NCI-H1436 (cell line): ENCODE measurements around the gene QRFP.

ENCODE experiments used
- DNase-seq: peaks from one replicate; lab custom pipeline; 2025; lab: John Stamatoyannopoulos, UW

The QRFP gene

GRCh38 chr9:130872093-130872492 lies 24.5 kb downstream of the QRFP start:
- no peak for DNase-seq

DNA sequence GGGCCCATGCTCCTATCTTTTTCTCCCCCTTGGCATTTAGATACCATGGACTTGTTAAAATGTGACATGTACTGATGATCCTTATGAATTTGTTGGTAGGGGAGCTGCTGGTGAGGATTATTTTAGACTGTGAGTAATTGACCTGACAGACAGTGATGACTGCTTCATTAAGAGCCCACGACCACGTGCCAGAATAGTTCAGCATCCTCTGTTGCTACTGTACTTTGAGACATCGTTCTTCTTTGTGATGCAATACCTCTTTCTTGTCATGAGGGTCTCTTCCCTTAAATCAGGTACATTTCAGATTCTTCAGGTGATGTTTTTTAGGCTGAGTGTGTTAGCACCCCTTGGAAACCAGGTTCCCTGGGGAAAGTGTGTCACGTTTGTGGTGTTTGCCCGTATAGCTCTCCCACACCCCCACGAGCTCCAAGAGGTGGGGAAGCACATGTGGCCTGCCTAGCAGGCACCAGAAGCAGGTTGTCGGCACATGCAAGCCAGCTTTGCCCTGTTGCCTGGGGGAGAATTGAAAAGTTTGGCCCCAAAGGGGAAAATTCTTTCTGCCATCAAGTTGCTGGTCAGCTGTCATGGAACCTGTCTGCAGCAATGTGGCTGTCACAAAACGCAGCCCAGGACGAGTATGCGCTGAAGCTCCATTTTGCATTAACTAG lies 25.1 kb downstream of the QRFP start:
- no peak for DNase-seq

DNA sequence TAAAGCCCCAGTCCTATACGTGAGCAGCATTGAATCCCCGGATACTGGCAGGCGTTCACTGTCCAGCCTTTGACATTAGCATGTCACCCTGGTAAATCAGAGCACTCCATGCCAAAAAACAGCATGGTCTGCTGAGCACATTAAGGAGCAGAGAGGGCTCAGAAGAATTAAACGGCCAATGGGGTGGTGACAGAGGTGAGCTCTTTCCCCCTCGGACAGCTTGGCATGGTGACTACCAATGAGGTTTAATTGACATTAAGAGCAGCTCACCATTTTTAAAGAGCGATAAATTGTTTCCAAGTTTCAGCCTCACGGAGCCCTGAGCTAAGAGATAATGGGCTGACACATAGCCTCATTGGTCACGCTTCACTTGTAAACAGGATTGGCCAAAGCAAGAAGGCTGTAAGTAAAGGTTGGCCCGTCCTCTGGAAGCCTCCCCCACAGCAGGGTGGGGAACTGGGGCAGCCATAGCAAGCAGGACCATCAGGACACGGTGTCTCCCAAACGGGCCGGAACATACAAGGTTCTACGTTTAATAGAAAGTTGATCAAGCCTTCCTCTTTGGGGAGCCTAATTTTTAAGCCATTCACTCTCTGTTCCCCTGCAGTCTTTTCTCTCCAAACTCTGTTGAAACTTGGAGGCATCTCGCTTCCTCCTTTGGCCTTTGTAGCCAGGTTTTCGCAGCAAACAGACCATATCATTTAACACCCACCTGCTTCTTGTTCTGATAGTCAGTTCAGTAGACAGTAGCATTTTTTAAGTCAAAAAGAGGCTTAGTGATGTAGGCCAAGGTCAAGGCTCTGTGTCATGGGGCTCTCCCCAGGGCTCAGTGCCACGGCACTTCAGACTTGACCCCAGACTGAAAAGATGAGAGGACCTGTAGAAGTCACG lies 25.9 kb downstream of the QRFP start:
- no peak for DNase-seq

- DNase-seq, result no peak
Measured at GRCh38 chr9:130869250-130869649, 27.4 kb downstream of the QRFP start.

GRCh38 chr9:130868230-130868629 lies 28.4 kb downstream of the QRFP start:
- no peak for DNase-seq

DNA sequence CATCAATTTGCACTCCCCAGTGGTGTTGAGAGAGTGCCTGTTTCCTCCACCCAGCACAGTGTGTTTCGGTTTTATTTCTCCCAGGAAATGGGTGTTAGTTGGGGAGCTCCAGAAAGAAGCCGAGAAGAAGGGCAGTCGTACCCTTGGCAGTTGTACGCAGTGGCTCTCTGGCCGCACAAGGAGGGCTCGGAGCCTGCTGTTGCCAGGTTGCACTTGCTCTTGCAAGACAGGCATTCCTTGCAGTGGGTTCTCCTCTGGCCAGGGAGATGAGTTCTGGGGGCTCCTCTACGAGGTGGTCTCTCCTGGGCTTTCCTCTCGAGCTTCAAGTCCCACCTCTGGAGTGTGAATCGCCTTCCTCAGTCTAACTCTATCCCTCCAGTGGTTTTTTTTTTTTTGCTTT lies 29.1 kb downstream of the QRFP start:
- DNase-seq, result no peak

GRCh38 chr9:130866474-130866965 lies 30.1 kb downstream of the QRFP start:
- DNase-seq, result peak; percentile 61

DNA sequence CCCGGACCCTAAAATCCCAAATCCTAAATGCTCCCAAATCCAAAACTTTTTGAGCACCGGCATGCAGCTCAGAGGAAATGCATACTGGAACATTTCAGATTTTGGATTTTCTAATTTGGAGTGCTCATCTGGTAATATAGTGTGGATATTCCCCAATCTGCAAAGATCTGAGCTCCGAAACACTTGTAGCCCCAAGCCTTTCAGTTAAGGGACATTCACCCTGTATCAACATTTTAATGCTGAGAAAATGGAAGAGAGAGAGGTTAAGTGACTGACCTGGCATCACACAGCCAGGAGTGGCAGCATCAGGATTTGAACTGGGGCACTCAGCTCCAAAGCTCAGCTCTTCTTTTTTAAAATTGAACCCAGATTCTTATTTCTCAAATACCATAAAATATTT lies 30.7 kb downstream of the QRFP start:
- no peak for DNase-seq

GRCh38 chr9:130864541-130864940 lies 32.1 kb downstream of the QRFP start:
- DNase-seq, result no peak

DNA sequence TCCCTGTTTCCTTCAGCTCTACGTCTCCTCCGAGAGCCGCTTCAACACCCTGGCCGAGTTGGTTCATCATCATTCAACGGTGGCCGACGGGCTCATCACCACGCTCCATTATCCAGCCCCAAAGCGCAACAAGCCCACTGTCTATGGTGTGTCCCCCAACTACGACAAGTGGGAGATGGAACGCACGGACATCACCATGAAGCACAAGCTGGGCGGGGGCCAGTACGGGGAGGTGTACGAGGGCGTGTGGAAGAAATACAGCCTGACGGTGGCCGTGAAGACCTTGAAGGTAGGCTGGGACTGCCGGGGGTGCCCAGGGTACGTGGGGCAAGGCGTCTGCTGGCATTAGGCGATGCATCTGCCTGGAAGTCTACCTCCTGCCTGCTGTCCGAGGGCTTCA lies 33.9 kb downstream of the QRFP start:
- DNase-seq, result no peak

GRCh38 chr9:130862217-130862616 lies 34.4 kb downstream of the QRFP start:
- DNase-seq, result no peak

GRCh38 chr9:130861372-130862180 lies 35.0 kb downstream of the QRFP start:
- no peak for DNase-seq

DNA sequence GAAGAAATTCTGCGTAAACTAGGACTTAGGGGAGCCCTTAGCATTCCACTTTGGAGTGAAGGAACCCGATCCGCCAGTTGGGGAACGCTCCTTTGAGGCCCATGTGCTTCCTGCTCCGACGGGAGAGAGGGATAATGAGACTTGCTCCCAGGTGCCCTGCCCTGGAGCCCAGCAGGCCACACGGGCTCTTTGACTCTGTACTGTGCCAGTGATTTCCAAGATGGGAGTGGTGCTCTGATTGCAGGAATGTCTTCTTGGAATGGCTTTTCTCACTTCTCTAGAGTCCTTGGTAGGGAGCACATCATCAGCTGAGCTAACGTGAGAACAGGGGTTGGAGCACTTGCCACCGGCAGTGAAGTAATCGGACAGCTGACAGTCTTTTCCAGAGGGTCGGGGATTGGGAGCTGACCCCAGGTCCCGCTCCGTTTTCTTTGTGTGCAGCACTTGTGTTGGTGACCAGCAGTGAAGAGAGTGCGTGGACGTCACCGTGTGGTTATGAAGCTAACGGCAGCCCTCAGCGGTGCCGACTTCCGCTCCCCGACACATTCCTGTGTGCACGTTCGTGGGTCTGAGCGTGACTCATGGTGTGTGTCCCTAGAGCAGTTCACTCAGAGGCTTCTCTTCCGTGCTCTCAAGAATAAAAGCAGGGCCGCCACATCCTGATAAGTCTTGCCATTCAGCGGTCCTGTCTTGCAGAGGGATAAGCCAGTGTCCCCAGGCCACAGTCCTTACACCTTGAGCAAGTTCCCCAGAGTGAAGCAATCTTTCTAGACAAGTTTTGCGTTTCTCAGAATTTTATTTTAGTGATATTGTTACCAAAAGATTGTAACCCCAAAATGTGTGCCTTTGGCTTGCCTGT lies 35.9 kb downstream of the QRFP start:
- DNase-seq, result no peak

DNA sequence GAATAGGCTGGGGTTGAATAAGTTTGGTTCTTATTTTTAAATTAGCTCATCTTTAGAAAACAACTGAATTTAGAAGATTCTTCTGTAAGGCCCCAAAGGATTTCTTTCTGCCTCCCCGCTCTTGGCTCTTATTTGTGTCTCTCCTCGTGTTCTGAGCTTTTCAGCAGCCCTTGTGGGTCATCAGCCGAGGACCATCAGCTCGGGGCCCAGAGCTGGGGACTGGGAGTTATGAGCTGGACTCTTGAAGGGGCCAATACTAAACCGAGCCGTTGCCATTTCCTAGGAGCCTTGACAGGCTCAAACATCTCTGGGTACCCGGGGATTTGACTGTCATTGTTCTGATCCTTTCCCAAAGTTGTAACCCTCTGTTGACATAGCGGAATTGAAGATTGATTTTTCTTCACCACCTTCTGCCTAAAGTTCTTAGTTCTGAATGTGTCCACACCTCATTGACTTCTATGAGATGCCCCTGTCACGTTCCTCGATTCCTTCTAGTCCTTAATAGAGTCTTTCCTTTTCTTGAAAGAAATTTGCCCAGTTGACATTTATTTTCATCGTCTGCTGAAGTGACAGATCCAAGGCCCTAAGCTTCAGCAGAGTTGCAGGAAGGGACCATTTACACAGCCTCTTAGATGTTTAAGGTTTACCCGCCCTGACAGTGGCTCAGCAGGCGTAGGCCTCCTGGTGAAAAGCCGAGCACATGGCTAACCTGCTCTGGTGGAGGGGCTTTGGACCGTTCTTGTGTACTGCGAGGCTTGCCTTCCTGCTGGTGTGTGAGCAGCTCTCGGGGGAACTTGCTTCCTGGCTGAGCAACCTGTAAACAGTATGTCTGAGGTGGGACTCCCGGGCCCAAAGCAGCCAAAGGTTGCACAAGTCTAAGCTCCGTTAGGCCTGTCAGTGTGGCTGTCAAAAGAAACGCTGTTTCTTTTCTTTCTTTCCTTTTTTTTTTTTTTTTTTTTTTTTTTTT lies 37.6 kb downstream of the QRFP start:
- DNase-seq, result no peak

GRCh38 chr9:130857864-130858738 lies 38.5 kb downstream of the QRFP start:
- DNase-seq, result no peak

GRCh38 chr9:130856474-130856873 lies 40.1 kb downstream of the QRFP start:
- DNase-seq, result no peak

GRCh38 chr9:130854835-130855234 lies 41.8 kb downstream of the QRFP start:
- DNase-seq, result no peak

- no peak for DNase-seq
Measured at GRCh38 chr9:130854092-130854491, 42.5 kb downstream of the QRFP start.

DNA sequence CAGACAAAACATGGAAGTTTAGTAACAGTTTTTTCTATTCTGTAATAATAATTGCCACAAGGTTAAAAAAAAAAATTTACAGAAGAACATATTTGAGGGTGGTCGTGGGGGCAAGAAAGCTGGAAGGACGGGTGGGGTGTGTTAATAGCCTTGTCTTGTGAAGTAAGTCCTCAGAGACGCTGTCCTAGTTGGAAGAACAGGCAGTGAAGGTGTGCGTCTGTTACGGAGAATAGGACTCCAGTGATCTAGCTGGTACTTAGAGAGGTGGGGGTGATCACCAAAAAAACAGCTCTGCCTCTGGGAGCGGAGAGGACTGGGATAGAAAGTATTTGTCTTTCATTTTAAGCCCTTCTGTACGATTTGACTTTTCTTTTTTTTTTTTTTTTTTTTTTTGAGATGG lies 43.8 kb downstream of the QRFP start:
- no peak for DNase-seq
